HG03469 (cell line): Measurements from ENCODE around the gene COG1.

Experiments used
- ATAC-seq: cut with Tn5 transposase; IDR thresholded peaks from one replicate; pipeline ENCODE4 v1.9.1; 2021; ENCODE audit warnings: mild to moderate bottlenecking, moderate library complexity, moderate number of reproducible peaks; ENCODE audit not compliant: unreplicated experiment

Gene COG1

GRCh38 chr17:73170324-73170723 lies 22.5 kb upstream of the COG1 start:
- ATAC-seq = no peak

- no peak for ATAC-seq
These were observed 20.6 kb upstream of the COG1 start for GRCh38 chr17:73172252-73172651.

- no peak for ATAC-seq
These were observed 18.7 kb upstream of the COG1 start for GRCh38 chr17:73174126-73174525.

GRCh38 chr17:73175962-73176565 lies 16.8 kb upstream of the COG1 start:
- ATAC-seq = no peak

GRCh38 chr17:73179387-73179786 lies 13.5 kb upstream of the COG1 start:
- ATAC-seq = no peak

GRCh38 chr17:73179878-73180277 lies 13.0 kb upstream of the COG1 start:
- no peak for ATAC-seq

- ATAC-seq = no peak
These were observed 10.1 kb upstream of the COG1 start for GRCh38 chr17:73182616-73183310.

GRCh38 chr17:73184136-73184993 lies 8.5 kb upstream of the COG1 start:
- no peak for ATAC-seq

GRCh38 chr17:73186283-73187050 lies 6.4 kb upstream of the COG1 start:
- ATAC-seq = no peak

- ATAC-seq = no peak
These were observed 5.6 kb upstream of the COG1 start for GRCh38 chr17:73187203-73187769.

GRCh38 chr17:73188011-73188410 lies 4.8 kb upstream of the COG1 start:
- no peak for ATAC-seq

- ATAC-seq = no peak
These were observed 3.3 kb upstream of the COG1 start for GRCh38 chr17:73189417-73190099.

GRCh38 chr17:73191443-73192205 lies 1.2 kb upstream of the COG1 start:
- ATAC-seq = peak; percentile 45

GRCh38 chr17:73192206-73192893 lies 505 bp upstream of the COG1 start:
- ATAC-seq = peak; percentile 33

GRCh38 chr17:73194514-73195222 lies 1.8 kb downstream of the COG1 start:
- ATAC-seq = no peak

GRCh38 chr17:73196500-73196899 lies 3.6 kb downstream of the COG1 start:
- ATAC-seq = no peak

GRCh38 chr17:73197161-73197560 lies 4.3 kb downstream of the COG1 start:
- ATAC-seq = no peak
